GM12801 (cell line): Measurements from ENCODE around the gene IQUB.

Experiments
- CTCF ChIP-seq: IDR thresholded peaks from one replicate; pipeline ENCODE4 v1.5.1; 2011; ENCODE audit warnings: control low read depth; ENCODE audit not compliant: insufficient read length; ENCODE audit errors: extremely low read depth

Gene IQUB

GRCh38 chr7:123437447-123437995, 96.9 kb downstream of the IQUB start:
- no peak for TF ChIP-seq CTCF

DNA sequence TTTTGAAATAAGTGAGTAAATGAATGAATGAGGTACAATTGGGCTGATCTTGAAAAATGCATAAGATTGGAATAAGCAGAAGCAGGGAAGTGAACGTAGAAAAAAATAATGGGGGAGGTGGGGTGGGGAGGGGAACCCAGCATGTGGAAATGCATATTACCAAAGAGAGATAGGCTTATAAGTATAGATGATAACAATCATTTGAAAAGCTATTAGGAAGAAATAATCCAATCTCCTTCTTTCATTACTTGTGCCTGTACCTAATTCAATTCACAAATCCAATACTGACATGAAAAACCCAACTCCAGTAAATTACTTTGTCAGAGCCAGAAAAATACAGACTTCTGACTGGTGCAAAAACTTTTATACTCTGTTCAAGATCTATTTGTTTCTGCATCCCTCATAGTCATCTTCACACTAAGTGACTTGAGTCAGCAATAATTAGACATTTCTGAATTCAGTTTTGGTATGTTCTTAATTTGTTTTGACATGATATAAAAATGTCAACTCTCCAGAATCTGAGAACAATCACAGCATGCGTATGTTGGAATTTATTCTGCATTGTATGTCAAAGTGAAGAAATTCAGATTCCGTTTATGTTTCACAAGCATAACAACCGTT, 99.2 kb downstream of the IQUB start:
- TF ChIP-seq CTCF, result no peak

DNA sequence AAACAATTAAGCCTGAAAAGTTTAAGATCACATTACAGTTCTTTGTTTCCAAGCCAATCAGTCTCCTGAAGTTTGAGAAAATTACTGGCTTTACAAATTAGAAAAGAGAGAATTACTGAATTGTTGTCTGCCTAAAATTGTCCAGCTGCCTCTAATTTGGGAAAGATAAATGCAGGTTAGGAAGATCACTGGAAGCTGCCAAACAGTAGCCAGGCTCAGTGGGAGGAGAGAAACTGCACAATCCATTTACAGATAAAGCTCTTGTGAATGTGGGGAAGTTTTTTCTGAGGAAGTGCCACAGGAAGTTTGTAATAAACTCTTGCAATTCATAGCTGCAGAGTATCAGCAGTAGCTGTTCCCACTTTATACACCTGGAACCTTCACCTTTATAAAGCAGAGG, 100.7 kb downstream of the IQUB start:
- TF ChIP-seq CTCF, result no peak

DNA sequence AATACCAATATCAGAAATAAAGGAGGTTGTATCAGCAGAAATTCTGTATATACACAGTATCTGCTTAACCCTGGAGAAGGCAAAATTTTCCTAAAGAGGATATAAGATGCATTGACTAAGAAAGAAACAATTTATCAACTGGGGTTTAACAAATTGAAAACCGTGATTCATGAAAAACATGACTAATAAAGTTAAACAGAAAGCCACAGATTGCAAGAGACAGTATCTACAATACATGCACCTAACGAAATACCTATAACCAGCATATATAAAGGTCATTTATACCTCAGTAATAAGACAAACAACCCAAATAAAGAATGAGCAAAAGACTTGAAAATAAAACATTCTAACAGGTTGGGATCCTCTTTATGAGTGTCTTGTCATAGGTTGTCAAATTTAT, 101.8 kb downstream of the IQUB start:
- TF ChIP-seq CTCF, result no peak

GRCh38 chr7:123431075-123431614, 103.2 kb downstream of the IQUB start:
- no peak for TF ChIP-seq CTCF

GRCh38 chr7:123425246-123425645, 109.1 kb downstream of the IQUB start:
- TF ChIP-seq CTCF, result no peak

DNA sequence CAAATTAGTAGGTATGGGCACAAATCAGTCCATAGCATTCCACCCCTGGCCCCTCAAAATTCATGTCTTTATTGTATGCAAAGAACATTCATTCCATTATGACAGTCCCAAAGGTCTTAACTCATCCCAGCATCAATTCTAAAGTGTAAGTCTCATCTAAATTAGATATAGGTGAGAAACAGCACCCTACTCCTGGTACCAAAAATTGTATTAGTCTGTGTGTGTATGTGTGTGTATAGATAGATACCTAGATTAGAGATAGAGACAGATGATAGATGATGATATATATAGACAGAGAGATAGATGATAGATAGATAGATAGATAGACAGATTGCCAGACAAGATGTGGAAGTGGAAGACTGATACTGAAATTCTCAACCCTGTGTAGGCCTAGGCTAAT, 109.9 kb downstream of the IQUB start:
- no peak for TF ChIP-seq CTCF
